Astrocyte (in vitro differentiated cells and primary cell): ENCODE data around the gene TIGD7.

Source experiments
- EZH2 ChIP-seq: IDR thresholded peaks from 2 replicates; pipeline ENCODE4 v1.6.1; 2012; ENCODE audit warnings: mild to moderate bottlenecking, low read length, inconsistent platforms; ENCODE audit not compliant: insufficient read depth
- TF ChIP-seq, protein P1 (sequence below): IDR thresholded peaks from 2 replicates; pipeline ENCODE4 v1.5.1; 2011; ENCODE audit warnings: low read depth, mild to moderate bottlenecking, inconsistent platforms, low read length, moderate library complexity; ENCODE audit not compliant: insufficient read depth

DNA sequence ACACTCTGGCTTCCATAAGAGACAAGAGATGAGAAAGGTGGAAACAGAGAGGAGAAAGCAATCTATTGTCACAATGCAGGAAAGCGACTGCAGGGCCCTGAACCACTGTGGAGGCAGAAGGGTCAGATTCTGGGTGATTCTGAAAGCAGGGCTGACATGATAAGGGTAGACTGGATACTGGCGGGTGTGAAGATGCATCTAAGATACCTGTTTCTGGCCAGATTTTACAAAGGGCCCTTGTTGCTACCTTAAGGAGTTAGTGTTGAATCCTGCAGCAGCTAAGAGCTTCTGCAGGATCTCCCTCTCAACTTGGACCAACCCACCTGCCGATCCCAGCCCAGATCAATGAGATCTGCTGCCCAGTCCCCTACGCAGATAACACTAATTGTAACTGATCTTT lies 42.7 kb downstream of the TIGD7 start:
- TF ChIP-seq, protein P1, sequence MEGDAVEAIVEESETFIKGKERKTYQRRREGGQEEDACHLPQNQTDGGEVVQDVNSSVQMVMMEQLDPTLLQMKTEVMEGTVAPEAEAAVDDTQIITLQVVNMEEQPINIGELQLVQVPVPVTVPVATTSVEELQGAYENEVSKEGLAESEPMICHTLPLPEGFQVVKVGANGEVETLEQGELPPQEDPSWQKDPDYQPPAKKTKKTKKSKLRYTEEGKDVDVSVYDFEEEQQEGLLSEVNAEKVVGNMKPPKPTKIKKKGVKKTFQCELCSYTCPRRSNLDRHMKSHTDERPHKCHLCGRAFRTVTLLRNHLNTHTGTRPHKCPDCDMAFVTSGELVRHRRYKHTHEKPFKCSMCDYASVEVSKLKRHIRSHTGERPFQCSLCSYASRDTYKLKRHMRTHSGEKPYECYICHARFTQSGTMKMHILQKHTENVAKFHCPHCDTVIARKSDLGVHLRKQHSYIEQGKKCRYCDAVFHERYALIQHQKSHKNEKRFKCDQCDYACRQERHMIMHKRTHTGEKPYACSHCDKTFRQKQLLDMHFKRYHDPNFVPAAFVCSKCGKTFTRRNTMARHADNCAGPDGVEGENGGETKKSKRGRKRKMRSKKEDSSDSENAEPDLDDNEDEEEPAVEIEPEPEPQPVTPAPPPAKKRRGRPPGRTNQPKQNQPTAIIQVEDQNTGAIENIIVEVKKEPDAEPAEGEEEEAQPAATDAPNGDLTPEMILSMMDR, result no peak
- no peak for TF ChIP-seq EZH2
